HL-60 (cell line): ENCODE results near the gene CHN2.

Source experiments
- DNase-seq, 2 experiments: peaks; one replicate each; pipeline ENCODE4 v3.0.0-alpha.2; 2010 to 2020; ENCODE audit warnings: low read depth in 1 of 2, low spot score in 1 of 2
- H3K27ac ChIP-seq: fragments of 250-450 bp; sonication (Bioruptor Pico); replicated peaks from 2 replicates; pipeline ENCODE4 v1.5.1; 2020; ENCODE audit warnings: mild to moderate bottlenecking, moderate library complexity
- H3K27me3 ChIP-seq: fragments of 250-450 bp; sonication (Bioruptor Pico); 2 replicates; pipeline ENCODE4 v1.5.1; 2021; ENCODE audit warnings: mild to moderate bottlenecking, moderate library complexity; ENCODE audit not compliant: insufficient read depth, poor library complexity, severe bottlenecking
- H3K4me3 ChIP-seq: replicated peaks from 2 replicates; pipeline ENCODE4 v1.5.1; 2011; ENCODE audit warnings: mild to moderate bottlenecking, control low read depth, low read length; ENCODE audit not compliant: insufficient read depth
- GABPA ChIP-seq: IDR thresholded peaks from 2 replicates; pipeline ENCODE4 v1.6.1; 2012; ENCODE audit warnings: low read depth
- POLR2AphosphoS5 ChIP-seq: IDR thresholded peaks from 2 replicates; pipeline ENCODE4 v1.6.1; 2012; ENCODE audit warnings: low read depth
- SPI1 ChIP-seq: IDR thresholded peaks from 2 replicates; pipeline ENCODE4 v1.6.1; 2012; ENCODE audit warnings: low read depth, mild to moderate bottlenecking, borderline replicate concordance
- TF ChIP-seq, protein P1 (sequence below): IDR thresholded peaks from 2 replicates; pipeline ENCODE4 v1.6.1; 2012; ENCODE audit warnings: low read depth; ENCODE audit not compliant: insufficient replicate concordance
- TF ChIP-seq, protein P2 (sequence below): IDR thresholded peaks from one replicate; pipeline ENCODE4 v1.5.1; 2011; ENCODE audit warnings: low read length, control low read depth, inconsistent platforms; ENCODE audit not compliant: insufficient read depth

Gene CHN2

DNA sequence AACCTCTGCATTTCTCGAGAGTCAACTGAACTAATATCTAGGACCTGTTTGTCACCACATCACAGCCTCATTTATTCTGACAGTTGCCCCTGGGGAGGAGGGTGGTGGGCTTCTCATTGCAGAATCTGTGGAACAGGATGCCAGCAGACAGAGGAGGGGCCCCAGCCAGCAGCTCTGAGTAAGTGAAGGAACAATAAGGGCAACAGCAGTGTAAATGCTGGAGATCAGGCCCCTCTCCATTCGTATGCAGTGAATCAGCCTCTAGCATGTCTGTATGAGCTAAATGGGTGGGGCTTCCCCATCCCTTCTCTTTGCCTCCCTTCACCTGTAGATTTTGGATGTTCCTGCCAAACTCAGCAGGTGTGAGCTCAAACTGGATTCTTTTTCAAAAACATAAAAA, 40.5 kb upstream of the CHN2 start:
- no peak overlapping the region for H3K27ac ChIP-seq
- DNase-seq: no peak
- H3K27me3 ChIP-seq: peaks cover 7% of the 10 kb centered on the region
- no peak overlapping the region for H3K4me3 ChIP-seq
- TF ChIP-seq, protein P1, sequence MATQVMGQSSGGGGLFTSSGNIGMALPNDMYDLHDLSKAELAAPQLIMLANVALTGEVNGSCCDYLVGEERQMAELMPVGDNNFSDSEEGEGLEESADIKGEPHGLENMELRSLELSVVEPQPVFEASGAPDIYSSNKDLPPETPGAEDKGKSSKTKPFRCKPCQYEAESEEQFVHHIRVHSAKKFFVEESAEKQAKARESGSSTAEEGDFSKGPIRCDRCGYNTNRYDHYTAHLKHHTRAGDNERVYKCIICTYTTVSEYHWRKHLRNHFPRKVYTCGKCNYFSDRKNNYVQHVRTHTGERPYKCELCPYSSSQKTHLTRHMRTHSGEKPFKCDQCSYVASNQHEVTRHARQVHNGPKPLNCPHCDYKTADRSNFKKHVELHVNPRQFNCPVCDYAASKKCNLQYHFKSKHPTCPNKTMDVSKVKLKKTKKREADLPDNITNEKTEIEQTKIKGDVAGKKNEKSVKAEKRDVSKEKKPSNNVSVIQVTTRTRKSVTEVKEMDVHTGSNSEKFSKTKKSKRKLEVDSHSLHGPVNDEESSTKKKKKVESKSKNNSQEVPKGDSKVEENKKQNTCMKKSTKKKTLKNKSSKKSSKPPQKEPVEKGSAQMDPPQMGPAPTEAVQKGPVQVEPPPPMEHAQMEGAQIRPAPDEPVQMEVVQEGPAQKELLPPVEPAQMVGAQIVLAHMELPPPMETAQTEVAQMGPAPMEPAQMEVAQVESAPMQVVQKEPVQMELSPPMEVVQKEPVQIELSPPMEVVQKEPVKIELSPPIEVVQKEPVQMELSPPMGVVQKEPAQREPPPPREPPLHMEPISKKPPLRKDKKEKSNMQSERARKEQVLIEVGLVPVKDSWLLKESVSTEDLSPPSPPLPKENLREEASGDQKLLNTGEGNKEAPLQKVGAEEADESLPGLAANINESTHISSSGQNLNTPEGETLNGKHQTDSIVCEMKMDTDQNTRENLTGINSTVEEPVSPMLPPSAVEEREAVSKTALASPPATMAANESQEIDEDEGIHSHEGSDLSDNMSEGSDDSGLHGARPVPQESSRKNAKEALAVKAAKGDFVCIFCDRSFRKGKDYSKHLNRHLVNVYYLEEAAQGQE: no peak
- TF ChIP-seq GABPA: no peak
- TF ChIP-seq POLR2AphosphoS5: no peak
- TF ChIP-seq, protein P2, sequence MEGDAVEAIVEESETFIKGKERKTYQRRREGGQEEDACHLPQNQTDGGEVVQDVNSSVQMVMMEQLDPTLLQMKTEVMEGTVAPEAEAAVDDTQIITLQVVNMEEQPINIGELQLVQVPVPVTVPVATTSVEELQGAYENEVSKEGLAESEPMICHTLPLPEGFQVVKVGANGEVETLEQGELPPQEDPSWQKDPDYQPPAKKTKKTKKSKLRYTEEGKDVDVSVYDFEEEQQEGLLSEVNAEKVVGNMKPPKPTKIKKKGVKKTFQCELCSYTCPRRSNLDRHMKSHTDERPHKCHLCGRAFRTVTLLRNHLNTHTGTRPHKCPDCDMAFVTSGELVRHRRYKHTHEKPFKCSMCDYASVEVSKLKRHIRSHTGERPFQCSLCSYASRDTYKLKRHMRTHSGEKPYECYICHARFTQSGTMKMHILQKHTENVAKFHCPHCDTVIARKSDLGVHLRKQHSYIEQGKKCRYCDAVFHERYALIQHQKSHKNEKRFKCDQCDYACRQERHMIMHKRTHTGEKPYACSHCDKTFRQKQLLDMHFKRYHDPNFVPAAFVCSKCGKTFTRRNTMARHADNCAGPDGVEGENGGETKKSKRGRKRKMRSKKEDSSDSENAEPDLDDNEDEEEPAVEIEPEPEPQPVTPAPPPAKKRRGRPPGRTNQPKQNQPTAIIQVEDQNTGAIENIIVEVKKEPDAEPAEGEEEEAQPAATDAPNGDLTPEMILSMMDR: no peak
- no peak for TF ChIP-seq SPI1

DNA sequence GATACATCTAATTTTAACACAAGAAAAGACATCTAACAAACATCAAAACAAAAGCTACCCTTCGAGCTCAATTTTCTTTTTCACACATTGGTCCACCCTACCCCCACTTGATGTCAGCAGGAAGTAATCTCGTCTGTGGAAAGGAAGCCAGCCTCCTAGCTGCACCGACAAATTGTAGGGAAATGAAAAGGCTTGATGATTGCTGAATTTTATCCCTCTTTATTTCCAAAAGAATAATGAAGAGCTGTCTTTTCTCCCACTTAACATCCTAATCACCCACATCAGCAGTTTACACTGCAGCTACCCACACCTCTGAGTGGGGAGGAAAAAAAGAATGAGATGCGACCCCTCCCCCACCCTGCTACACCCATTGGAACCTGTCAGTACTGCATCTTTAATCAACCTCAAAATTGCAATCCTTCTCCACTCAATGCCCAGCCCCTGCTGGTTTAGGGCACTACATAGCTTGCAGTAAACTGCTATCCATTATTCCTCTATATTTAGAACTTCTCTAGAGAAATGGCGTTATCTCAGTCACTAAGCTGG, 37.6 kb upstream of the CHN2 start:
- DNase-seq: no peak
- no peak overlapping the region for H3K27ac ChIP-seq
- H3K27me3 ChIP-seq: peaks cover 7% of the 10 kb centered on the region
- no peak for TF ChIP-seq POLR2AphosphoS5
- TF ChIP-seq, protein P2: no peak
- TF ChIP-seq GABPA: no peak
- H3K4me3 ChIP-seq: no peak overlapping the region

DNA sequence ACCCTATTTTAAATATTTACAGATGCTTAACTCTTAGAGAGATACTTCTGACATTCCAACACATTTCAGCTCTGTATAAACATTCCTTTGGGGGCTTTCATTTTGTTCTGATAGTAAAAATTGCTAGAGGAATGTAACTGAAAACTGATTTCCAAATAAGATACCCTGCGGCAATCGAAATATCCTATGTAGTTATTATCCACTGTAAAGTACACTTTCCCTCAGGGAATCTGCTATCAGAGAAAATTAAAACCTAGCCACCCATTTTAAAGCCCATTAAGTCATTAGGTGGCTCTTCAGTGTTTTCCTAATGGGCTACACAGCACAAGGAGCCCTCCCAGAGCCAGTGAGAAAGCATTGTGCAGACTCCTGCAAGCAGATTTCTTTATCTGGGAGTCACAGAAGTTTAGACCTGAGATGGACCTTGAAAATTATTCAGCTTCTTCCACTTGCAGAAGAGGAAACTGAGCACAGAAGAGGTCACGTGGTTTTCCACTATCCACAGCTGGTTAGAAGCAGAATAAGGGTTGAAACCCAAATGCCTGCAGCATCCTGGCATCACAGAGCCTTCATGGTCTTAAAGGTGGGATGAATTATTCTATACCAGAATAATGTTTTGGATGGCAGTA, 35.7 kb upstream of the CHN2 start:
- Histone ChIP-seq H3K27ac (no peak overlapping the region), H3K27me3 (peaks cover 7% of the 10 kb centered on the region), H3K4me3 (no peak overlapping the region)
- TF ChIP-seq SPI1: no peak
- no peak for TF ChIP-seq POLR2AphosphoS5
- TF ChIP-seq, protein P2: no peak
- TF ChIP-seq GABPA: no peak
- TF ChIP-seq, protein P1: no peak
- DNase-seq: no peak

DNA sequence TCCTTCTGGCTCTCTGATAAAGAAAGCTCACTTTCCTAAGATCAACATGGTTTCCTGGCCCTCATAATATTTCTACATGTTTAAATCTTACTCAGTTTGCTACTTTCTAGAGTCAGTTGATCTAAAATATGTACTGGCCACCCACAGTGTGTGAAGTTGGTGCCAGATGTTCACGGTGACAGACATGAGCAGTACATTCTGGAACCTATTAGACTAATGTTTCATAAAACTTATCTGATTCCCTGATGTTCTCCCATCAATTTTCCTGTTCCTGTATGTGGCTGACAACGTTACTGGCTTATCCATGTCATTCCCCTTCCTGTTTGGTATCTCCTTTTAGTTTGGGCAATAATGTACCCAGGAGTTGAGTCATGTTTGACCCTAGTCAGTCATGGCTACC, 34.5 kb upstream of the CHN2 start:
- TF ChIP-seq SPI1: no peak
- TF ChIP-seq, protein P1: no peak
- TF ChIP-seq GABPA: no peak
- TF ChIP-seq, protein P2: no peak
- no peak for TF ChIP-seq POLR2AphosphoS5
- Histone ChIP-seq H3K27ac (no peak overlapping the region), H3K4me3 (no peak overlapping the region), H3K27me3 (peaks cover 7% of the 10 kb centered on the region)
- no peak for DNase-seq
